Right ventricle myocardium superior (tissue), 1 donor: Measurements from ENCODE around the gene HLX. TPM values are rescaled to one million over a fixed set of nuclear protein-coding genes. Genes with fewer than 3 reads are reported as not detected.

Experiments used
- total RNA-seq: library from RNA; stranded (reverse); fragmentation: NEBNext Ultra II Directional; extraction: Animal tissue kit (Norgen Biotek cat#: 25700); gene quantifications from one replicate; pipeline ENCODE4 v1.2.1, GENCODE V29; 2021
- donor health status: DM: no; HTN: yes; CAD: no; lungs with severe emphysema.

Gene HLX
- total RNA-seq, 1 donor from 2014 or later = 5.6 TPM

Other genes with a start within 250 kb of the HLX start
- gene C1orf115, start 189.1 kb upstream of the HLX start, total RNA-seq = 21.0 TPM
- 23.2 TPM for gene MTARC2, start 131.1 kb upstream of the HLX start, total RNA-seq
- 6.9 TPM for gene MTARC1, start 92.5 kb upstream of the HLX start, total RNA-seq